Measurements from ENCODE around the gene PAPSS2. TPM values are rescaled to one million over a fixed set of nuclear protein-coding genes. Genes with fewer than 3 reads are reported as not detected.

PAPSS2 gene
- total RNA-seq, 1 experiment from 2014 or later: 14.6 TPM

- H3K4me3 ChIP-seq (replicated peaks in 1 of 2; ENCODE audit: low read depth in 1 of 2, low read length in 2 of 2): no peak overlapping the region
- no peaks in the 10 kb centered on the region; the same call in 1 of the 2 replicates for H3K79me2 ChIP-seq (ENCODE audit: insufficient read depth, low read length)
- peaks cover 2 to 10% of the 10 kb centered on the region in 2 experiments; a peak in 2 of 4 replicates for H3K36me3 ChIP-seq (ENCODE audit: control insufficient read depth in 1 of 2, insufficient read depth in 2 of 2, low read length in 2 of 2)
- ChIA-PET RAD21 (ENCODE audit: low non-redundant PET in 1 of 2, low total read pairs in 2 of 2, uncharacterized antibody in 2 of 2, unreplicated experiment in 2 of 2) (no interaction called here), POLR2A (no interaction called here), CTCF (interaction anchor here (1.2 kb wide), 1 partner anchor 12 kb away, joined by 4 read pairs; no protein-coding TSS in a partner anchor)
- TF ChIP-seq FOSL1 (IDR thresholded peaks at IDR 0.05; ENCODE audit: low read depth) (peak; percentile 76), MAX (IDR thresholded peaks at IDR 0.05) (0 out of 2 replicates have a peak, but pooled peaks have one; percentile 17), SP1 (IDR thresholded peaks at IDR 0.05; ENCODE audit: low read depth) (no peak), ZBTB33 (IDR thresholded peaks at IDR 0.05; ENCODE audit: extremely low read depth, insufficient replicate concordance, low read length) (no peak), EGR1 (IDR thresholded peaks at IDR 0.05; ENCODE audit: low read depth) (no peak), ATF3 (IDR thresholded peaks at IDR 0.05) (no peak), ELF1 (IDR thresholded peaks at IDR 0.05; ENCODE audit: borderline replicate concordance, low read depth) (no peak), CEBPB (IDR thresholded peaks at IDR 0.05; ENCODE audit: low read depth) (0 out of 2 replicates have a peak, but pooled peaks have one; percentile 16), TCF7L2 (IDR thresholded peaks at IDR 0.05; ENCODE audit: borderline replicate concordance, extremely low read depth, insufficient read depth, insufficient read length) (peak; percentile 24), EZH2 (IDR thresholded peaks at IDR 0.05) (no peak), POLR2A (IDR thresholded peaks at IDR 0.05; ENCODE audit: borderline replicate concordance, extremely low read depth, insufficient read depth, insufficient read length) (no peak), CTCF (IDR thresholded peaks at IDR 0.05 in 2 of 3, conservative IDR thresholded peaks at IDR 0.05 in 1 of 3; ENCODE audit: borderline replicate concordance in 1 of 3, insufficient read depth in 1 of 3, low read depth in 2 of 3, low read length in 2 of 3) (no peak), POLR2AphosphoS5 (IDR thresholded peaks at IDR 0.05; ENCODE audit: low read depth, low read length) (no peak), ZNF274 (IDR thresholded peaks at IDR 0.05; ENCODE audit: low read depth, low read length) (no peak), REST (IDR thresholded peaks at IDR 0.05; ENCODE audit: low read depth) (no peak), RAD21 (IDR thresholded peaks at IDR 0.05; ENCODE audit: low read depth) (no peak), JUND (IDR thresholded peaks at IDR 0.05) (peak; percentile 75), SIN3A (IDR thresholded peaks at IDR 0.05; ENCODE audit: low read depth) (no peak), CBX3 (IDR thresholded peaks at IDR 0.05; ENCODE audit: low read depth) (no peak)
- BruUV-seq (replicated peaks): no TSS peak
- 0 out of 2 replicates have a peak overlapping the region, but pooled peaks have one; percentile 4 for H3K9ac ChIP-seq (ENCODE audit: low read length)
- peak overlapping the region; percentile 65 for H3K4me2 ChIP-seq (ENCODE audit: low read length)
- 0 out of 2 replicates have a peak, but pooled peaks cover 4% of the 10 kb centered on the region for H4K20me1 ChIP-seq (ENCODE audit: insufficient read depth)
- no peaks in the 10 kb centered on the region for H3K9me3 ChIP-seq (ENCODE audit: control insufficient read depth in 1 of 2, insufficient read depth in 1 of 2, low read depth in 1 of 2, low read length in 2 of 2)
- intact Hi-C loops (cut with micrococcal nuclease): no loop called here
- DNase-seq (ENCODE audit: low read depth, low spot score) (peak; percentile 40), ATAC-seq (peak; percentile 84)
- no peak overlapping the region for H2AFZ ChIP-seq (ENCODE audit: low read depth, low read length, poor library complexity, severe bottlenecking)
- H3K27me3 ChIP-seq (ENCODE audit: insufficient read depth, low read length): no peaks in the 10 kb centered on the region
- peaks cover 11 to 19% of the 10 kb centered on the region in 2 experiments for H3K4me1 ChIP-seq (ENCODE audit: control insufficient read depth in 1 of 2, insufficient read depth in 2 of 2, low read length in 2 of 2)
- peak overlapping the region; percentile 13; the same call in 1 of the 2 replicates for H3K27ac ChIP-seq (ENCODE audit: low read depth, low read length)
- H3K9me2 ChIP-seq (ENCODE audit: insufficient read depth): no peaks in the 10 kb centered on the region
Observed at GRCh38 chr10:87761892-87762291, 102.2 kb downstream of the PAPSS2 start.
